Measurements from ENCODE around the gene JAZF1.

- no peak for TF ChIP-seq CTCF (IDR thresholded peaks at IDR 0.05 in 4 of 5, conservative IDR thresholded peaks at IDR 0.05 in 1 of 5)
- TF ChIP-seq POLR2A (IDR thresholded peaks at IDR 0.05): no peak
Observed at GRCh38 chr7:28163949-28164348, 16.6 kb downstream of the JAZF1 start.
